Measurements from ENCODE around the gene PRPSAP2.

The PRPSAP2 gene

DNA sequence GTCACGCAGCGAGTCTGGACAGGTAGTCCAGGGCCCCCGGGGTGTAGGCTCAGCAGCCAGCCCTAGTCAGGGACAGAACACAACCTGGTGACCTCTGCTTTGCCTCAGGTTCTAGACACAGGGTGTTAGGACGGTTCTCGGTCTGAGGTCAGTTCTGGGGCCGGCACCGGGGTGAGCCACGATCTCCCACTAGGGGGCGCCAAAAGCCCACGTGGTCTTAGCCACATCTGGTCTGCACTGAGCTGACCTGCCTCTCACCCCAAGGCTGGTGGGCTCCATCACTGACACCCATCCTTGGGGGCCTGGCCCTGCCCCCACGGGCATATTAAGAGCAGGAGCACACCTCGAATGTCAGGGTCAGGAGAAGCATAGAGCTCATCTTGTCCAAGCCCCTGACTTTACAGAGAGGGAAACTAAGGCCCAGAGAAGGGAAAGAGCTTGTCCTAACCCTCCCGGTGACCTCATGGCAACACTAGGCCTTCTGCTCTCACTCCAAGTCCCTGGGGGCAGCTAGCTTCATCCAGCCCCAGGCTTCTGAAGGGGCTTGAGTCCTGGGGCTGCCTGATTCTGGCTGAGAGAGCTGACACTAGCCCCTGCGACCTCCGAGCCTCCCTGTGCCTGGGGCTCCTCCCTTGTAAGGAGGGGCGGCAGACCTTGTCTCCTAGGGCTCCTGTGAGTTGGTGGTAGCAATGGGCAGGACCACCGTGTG, 103.0 kb downstream of the PRPSAP2 start:
- in situ Hi-C loops (cut with MboI; ENCODE audit: low sequenced_read_pairs), result no loop called here

DNA sequence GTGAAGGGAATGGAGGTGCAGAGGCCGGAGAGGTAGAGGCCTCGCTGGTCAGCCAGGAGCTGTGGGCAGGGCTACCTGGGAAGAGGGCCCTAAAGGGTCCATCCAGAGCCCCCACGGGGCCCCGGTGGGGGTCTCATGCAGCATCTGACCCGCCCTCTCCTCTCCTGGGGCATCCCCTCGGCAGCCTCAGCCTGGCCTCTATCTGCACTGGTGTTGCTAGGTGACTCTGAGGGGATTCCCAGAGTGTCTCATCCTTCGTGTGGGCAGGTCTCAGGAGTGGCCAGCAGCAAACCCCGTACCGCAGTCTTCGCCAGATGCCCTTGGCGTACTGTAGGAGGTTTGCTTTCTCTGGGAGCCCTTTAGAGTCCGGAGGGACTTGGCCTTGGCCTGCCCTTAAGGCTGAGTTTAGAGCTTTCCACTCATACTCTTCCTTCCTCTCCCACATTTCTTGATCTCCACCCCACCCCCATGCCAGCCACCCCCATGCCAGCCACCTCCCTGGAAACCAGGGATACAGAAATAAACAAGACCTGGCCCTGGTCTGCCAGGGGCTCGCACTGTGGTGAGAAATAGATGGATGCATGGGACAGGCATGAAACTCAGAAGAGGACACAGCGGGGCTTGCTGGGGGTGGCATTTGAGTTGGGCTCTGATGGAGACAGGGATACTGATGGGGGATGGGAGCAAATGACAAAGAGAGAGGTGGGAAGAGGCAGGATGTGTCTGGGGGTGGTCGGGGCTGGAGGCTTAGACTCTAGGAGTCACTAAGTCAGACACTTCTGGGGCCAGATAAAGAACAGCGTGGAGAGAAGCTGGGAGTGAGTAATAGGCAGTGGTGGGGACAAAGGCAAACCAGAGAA, 103.9 kb downstream of the PRPSAP2 start:
- in situ Hi-C loops (cut with MboI; ENCODE audit: low sequenced_read_pairs), result no loop called here

DNA sequence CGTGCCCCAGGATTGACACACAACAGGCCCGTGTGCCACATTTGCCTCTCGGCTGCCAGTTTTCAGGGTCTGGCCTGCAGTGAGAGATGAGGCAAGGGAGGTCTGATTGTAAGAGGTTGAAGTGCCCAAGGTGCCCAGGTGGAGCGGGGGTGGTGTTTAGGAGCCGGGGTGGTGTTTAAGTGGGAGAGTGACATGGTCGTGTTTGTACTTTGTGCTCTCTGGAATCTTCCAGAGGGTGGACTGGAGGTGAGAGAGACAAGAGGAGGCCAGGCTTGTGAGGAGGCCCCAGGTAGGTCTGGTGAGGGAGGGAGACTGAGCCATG, 104.5 kb downstream of the PRPSAP2 start:
- in situ Hi-C loops (cut with MboI; ENCODE audit: low sequenced_read_pairs), result no loop called here

DNA sequence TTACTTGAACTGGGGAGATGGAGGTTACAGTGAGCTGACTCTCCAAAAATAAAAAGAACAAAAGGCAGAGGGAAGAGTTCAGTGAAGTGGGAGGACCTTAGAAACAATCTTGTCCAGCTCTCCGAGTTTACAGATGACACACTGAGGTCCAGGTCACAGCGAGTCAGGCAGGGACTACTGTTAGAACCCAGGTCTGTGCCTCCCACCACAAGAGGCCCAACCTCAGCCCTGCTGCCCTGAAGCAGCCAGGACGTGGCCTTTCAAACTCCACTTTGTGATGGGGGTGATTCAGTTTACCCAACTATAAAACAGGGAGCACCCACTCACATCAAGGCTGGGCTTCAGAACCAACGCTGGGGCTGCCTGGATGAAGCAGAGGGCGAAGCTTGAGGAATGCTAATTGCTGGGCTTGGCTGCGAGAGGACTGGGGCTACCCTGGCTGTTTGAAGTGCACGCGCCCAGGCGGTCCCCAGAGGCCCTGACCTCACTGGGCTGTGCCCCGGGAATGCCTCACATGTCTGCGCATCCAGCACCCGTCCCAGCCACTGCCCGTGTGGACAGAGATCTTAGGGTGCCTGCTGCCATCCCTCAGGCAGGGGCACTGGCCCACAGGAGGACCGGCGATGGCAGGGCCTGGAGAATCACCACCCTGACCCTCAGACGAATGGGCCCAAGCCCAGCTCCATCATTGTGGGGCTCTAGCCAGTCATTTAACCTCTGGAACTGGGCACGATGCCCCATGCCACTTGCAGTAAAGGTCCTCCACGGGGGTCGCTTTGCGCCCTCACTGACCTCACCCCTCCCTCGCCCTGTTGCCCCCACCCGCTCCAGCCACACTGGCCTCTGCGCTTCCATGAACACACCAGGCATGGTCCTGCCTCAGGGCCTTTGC, 105.4 kb downstream of the PRPSAP2 start:
- in situ Hi-C loops (cut with MboI; ENCODE audit: low sequenced_read_pairs), result no loop called here

DNA sequence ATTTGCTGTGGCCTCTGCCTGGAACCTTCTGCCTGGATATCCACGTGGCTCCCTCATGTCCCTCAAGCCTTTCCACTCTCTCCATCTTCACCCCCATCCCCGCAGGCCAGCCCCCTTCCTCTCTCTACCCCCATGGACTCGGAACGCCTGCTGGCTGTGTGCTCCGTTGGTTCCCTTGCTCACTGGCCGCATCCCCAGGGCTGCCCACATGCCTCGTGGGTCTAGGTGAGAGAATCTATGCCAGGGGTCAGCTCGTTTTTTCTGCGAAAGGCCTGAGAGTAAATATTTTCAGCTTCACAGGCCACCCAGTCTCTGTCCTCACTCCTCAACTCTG, 106.1 kb downstream of the PRPSAP2 start:
- in situ Hi-C loops (cut with MboI; ENCODE audit: low sequenced_read_pairs), result no loop called here

DNA sequence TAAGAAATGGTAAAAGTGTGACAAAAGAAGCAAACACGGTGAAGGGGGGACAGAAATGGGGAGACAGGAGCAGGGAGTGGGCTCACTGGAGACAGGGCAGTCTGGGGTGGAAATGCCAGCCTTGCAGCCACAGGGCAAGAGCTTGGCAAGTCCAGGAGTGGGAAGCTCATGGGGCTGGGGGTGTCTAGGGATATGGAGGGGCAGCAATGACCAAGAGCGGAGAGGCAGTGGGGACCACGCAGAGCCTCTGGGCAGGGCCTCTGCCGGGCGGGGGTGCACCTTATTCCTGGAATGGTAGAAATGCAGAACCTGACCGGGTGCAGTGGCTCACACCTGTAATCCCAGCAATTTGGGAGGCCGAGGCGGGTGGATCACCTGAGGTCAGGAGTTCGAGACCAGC, 106.6 kb downstream of the PRPSAP2 start:
- in situ Hi-C loops (cut with MboI; ENCODE audit: low sequenced_read_pairs), result no loop called here

DNA sequence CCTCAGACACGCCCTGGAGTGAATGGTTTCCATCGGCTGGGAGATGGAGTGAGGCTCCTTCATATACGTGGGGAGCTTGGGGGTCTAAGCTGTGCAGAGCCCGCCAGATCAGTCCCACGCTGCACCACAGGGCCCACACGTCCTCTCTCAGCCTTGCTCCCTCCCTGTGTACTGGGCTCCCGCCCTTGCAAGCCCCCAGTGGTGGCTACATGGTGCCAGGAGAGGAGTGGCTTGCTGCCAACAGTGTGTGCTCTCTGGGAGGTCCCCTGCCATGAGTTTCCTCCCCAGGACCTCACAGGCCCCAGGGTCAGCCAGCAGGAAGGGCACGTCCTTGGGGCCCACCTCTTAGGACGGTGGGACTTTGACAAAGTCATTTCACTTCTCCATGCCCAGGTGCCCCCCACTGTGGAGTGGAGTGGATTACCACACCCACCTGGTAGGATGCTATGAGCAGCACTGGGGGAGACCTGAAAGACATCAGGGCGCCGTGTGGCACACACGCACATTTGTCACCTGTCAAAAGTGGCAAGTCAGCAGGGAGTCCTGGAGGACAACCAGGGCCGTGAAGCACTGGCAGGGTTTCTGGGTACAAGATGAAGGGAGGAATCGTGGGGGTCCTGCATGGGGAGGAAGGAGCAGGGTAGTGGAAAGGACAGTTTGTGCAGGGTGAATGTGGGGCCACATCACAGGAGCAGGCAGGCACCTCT, 107.8 kb downstream of the PRPSAP2 start:
- in situ Hi-C loops (cut with MboI; ENCODE audit: low sequenced_read_pairs), result no loop called here

DNA sequence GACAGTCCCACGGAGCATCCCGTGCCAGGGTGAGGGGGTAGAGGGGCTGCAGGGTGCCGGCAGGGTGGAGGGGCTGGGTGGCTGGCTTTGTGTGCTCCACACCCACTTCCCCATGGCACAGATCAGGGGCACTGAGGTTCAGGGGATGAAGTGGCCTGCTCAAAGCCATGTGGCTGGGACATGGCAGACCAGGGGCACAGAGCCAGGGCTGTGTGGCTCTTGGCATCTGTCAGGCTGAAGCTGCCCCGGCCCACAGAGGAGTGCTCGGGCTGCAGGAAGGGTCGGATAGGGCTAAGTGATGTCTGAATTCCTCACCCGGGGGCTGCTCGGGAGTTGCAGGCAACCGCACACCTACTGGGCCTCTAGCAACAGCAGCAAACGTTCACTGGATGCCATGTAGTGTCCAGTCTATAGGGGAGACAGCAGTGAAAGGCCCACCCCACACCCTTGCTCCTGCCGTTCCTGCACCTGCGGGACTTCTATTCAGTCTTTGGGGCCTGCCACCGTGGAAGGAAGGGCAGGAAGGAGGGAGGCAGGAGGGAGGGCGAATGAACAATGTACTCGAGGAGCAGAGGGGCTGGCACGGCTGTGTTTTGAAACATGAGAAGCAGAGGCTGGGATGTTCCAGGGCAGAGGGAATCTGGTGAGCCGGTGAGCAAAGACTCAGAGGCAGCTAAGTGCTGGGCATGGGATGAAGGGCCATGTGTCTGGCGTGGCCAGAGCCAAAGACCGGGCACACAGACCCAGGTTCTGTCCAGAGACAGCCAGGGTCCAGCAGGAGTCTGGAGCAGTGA, 109.1 kb downstream of the PRPSAP2 start:
- in situ Hi-C loops (cut with MboI; ENCODE audit: low sequenced_read_pairs), result no loop called here

DNA sequence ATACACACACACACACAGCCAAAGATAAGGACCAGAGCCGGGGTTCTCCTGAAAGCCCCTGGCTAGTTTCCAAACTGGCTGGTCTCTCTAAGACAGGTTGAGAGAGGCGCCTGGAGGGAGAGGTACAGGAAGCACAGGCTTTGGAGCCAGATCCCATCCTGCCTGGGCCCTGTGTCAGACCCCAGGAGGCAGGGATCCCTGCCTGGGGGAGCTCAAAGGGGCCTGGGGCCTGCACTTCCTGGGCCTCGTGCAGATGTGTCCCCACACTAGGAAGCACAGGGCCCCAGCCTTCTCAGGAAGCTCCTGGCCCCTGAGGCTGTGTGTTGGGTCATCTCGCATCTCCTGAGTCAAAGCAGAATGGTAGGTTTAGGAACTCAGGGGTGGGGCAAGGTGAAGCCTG, 110.0 kb downstream of the PRPSAP2 start:
- in situ Hi-C loops (cut with MboI; ENCODE audit: low sequenced_read_pairs), result no loop called here

DNA sequence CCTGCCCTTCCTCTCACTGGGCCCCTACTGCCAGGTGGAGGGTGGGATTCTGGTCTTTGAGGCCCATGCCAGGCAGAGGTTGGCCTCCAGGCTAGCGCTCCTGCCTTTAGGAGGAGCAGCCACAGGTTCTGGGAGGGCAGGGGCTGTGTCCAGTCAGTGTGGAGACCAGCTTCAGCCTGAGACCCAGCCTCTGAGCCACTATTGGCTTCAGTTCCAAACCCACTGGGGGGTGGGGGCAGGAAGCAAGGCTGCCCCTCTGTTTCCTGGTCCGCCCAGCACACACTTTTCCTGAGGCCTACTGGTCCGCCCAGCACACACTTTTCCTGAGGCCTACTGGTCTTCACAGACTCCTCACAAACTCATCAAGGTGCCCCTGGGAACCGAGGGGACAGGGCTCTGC, 110.4 kb downstream of the PRPSAP2 start:
- in situ Hi-C loops (cut with MboI; ENCODE audit: low sequenced_read_pairs), result no loop called here

DNA sequence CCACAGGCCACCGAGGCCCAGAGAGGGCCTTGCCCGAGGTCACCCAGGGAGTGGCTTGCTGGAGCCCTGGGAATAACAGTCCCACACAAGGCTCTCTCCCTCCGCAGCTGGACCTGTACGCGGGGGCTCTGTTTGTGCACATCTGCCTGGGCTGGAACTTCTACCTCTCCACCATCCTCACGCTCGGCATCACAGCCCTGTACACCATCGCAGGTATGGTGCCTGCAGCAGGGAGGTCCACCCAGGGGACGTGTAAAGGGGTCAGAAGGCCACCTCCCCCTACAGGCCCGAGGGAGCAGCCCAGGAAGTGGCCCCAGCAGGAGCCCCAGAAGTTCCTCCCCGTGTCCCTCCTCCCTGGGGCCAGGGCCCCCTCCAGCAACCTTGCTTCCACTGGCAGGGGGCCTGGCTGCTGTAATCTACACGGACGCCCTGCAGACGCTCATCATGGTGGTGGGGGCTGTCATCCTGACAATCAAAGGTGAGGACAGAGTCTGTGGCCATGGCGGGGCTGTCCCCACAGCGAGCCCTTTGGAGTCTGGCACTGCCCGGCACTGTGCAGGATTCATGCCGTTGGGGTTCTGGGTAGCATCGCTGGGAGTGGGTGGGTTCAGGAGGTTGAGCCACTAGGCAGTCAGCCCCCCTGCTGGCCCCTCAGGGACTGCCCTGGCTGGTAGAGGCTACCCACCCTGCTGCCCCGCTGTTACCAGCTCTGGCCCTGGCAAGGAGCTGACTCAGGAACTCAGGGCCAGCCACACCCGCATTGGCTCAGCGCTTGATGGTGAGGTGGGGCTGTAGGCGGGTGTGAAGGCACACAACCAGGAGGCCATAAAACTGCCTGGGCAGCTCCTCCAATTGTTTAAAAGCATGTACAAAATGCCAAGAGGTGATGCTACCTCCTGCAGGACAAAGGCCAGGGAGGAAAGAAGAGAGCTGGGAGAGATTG, 111.3 kb downstream of the PRPSAP2 start:
- in situ Hi-C loops (cut with MboI; ENCODE audit: low sequenced_read_pairs), result no loop called here

DNA sequence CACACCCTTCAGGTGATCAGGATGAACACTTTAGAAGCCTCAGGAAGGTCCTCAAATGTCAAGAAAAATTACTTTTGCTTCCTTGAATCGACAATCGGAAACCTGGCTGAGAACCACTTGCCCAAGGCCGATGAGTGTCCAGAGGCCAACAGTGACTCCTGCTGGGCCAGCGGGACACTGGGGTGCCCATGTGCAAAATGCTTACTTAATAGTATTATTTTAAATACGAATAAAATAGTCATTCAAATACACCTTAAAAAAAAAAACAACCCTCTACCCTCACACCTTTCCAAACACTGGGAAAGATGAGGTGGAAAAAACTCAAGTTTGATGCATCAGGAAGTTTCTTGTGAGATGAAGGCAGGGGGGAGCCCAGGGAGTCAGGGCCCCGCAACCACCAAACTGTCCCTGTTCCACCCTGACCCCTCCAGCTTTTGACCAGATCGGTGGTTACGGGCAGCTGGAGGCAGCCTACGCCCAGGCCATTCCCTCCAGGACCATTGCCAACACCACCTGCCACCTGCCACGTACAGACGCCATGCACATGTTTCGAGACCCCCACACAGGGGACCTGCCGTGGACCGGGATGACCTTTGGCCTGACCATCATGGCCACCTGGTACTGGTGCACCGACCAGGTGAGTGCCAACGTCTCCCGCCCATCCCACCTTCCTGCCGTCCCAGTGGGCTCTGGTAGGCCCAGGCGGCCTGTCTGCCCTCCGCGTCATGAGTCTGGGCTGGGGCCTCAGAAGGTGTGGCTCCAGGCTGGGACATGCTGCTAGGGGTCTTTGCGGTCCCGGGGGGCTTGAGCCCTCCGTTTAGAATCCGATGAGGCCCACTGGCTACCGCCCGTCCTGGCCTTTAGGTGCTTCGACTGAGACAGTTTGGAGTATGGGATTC, 112.9 kb downstream of the PRPSAP2 start:
- in situ Hi-C loops (cut with MboI; ENCODE audit: low sequenced_read_pairs), result no loop called here

DNA sequence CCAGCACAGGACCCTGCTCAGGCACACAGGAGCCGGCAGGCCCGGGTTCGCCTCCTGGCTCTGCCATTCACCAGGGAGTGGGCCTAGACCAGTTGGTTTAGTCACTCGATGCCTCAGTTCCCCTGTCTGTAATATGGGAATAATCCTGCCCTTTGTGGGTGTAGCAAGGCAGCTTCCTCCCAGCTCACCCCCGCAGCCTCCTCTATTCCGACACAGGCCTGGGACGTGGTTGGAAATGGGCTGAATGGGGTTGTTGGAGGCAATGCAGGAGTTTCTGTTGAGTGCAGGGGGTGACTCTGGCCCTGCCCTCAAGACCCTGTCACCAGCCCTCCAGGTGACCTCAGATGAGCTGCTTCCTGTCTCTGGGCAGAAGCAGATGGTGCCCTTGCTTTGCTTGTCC, 113.9 kb downstream of the PRPSAP2 start:
- in situ Hi-C loops (cut with MboI; ENCODE audit: low sequenced_read_pairs), result no loop called here

DNA sequence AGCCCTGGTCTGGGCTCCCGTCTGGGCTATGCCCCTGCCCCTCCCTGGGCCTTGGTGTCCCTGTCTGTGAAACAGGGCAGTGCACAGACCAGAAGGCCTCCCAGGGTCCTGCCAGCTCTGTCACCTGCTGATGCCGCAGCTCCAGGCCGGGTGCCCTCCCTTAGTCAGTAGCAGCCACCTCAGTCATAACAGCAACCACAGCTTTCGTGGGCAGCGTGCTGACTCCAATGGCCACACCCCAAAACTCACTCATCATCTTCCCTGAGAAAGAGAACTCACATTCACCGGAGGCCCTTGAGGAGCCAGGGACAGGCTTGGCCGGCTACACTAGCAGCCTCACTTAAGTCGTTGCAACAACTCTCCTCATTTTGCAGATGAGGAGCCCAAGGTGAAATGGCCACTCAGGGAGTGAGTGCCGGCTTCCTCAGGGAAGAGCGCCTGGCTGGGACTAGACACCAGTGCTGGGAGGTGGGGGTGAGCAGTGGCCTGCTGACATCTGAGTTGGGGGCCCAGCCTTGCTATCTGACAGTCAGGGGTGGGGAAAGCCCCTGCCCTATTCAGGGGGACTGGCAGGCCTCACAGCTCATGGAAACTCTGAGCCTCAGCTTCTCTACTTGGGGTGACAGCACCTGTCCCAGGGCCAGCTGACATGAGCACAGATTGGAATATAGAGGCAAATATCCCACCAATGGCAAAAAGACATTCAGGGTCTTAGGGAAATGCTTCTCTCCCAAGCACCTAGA, 116.6 kb downstream of the PRPSAP2 start:
- in situ Hi-C loops (cut with MboI; ENCODE audit: low sequenced_read_pairs), result no loop called here

DNA sequence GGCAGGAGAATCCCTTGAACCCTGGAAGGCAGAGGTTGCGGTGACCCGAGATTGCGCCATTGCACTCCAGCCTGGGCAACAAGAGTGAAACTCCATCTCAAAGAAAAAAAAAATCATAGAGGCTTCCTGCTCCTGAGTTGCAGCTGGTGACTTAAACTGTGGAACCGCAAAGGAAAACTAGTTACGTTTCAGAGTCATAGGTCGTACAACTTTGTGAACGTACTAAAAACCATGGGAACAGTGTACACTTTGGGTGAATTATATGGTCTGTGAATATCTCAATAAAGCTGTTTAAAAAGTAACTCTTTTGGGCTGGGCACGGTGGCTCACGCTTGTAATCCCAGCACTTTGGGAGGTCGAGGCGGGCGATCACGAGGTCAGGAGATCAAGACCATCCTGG, 117.7 kb downstream of the PRPSAP2 start:
- in situ Hi-C loops (cut with MboI; ENCODE audit: low sequenced_read_pairs), result no loop called here

DNA sequence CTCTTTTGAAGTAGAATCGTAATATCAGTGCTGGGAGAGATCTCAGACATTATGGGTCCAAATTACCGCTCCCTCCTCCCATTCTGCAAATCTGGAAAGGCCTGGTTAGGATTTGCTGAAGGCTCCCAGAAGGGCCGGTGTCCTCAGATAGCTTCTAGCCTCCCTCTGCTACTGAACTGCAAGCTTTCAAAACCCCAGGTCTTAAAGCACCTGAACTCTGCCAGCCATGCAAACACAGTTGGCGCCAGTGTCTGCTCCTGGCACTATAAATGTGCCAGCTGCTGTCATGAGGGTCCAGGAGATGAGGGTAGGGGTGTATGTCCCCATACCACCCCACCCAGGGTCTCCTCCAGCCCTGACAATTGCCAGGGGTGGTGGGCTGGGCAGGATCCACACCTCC, 118.3 kb downstream of the PRPSAP2 start:
- in situ Hi-C loops (cut with MboI; ENCODE audit: low sequenced_read_pairs), result no loop called here

DNA sequence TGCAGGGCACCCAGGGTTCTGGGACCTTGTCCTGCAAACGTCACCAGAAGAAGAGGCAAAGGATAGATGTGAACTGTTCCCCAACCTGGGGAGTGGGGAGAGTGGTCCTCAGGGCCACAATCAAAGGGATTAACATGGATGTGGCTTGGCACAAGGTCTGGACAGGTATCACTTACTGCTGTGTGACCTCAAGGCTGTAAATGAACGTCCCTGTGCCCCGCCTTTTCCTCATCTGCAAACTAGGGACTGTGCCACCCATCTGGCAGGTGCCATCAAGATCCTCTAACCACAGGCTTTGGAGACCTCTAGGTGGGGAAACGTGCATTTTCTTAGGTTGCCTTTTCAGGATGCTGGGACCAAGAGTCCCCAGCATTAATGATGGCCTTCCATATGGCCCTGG, 119.1 kb downstream of the PRPSAP2 start:
- in situ Hi-C loops (cut with MboI; ENCODE audit: low sequenced_read_pairs), result no loop called here

DNA sequence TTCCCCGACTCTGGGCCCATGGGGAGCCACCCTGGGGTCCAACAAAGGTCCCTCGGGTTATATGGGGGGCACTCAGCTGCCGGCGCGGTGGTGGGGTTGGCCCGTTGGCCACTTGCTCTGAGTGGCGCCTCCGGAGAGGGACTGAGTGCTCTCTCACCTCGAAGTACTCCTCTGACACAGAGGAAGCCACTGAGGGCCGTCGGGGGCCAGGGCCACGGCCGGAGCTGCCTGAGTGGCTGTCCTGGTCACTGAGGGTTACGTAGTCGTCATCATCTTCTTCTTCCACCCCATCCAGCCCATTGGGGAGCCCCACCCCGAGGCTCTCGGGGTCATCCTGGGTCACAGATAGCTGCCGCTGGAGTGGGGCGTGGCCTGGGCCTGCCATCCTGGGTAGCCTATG, 119.7 kb downstream of the PRPSAP2 start:
- in situ Hi-C loops (cut with MboI; ENCODE audit: low sequenced_read_pairs), result no loop called here

Data from HL-60/S4 (cell line).